Stimulated activated CD4-positive, alpha-beta T cell treated with anti-CD3 and anti-CD28 coated beads, Interleukin-4, amount 100 ng/mL, for 48 hours (primary cell): Measurements from ENCODE around the gene FZD8.
"Not testable (repeated sequence)": the region's sequence is repeated elsewhere in the genome, so short reads cannot be mapped to it uniquely, and the experiment has no call there.

Source experiments
- DNase-seq, 2 donors: peaks; one replicate each; pipeline ENCODE4 v3.0.0-alpha.2; 2020; ENCODE audit warnings: low read depth in 2 of 2

The FZD8 gene, protein sequence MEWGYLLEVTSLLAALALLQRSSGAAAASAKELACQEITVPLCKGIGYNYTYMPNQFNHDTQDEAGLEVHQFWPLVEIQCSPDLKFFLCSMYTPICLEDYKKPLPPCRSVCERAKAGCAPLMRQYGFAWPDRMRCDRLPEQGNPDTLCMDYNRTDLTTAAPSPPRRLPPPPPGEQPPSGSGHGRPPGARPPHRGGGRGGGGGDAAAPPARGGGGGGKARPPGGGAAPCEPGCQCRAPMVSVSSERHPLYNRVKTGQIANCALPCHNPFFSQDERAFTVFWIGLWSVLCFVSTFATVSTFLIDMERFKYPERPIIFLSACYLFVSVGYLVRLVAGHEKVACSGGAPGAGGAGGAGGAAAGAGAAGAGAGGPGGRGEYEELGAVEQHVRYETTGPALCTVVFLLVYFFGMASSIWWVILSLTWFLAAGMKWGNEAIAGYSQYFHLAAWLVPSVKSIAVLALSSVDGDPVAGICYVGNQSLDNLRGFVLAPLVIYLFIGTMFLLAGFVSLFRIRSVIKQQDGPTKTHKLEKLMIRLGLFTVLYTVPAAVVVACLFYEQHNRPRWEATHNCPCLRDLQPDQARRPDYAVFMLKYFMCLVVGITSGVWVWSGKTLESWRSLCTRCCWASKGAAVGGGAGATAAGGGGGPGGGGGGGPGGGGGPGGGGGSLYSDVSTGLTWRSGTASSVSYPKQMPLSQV

DNA sequence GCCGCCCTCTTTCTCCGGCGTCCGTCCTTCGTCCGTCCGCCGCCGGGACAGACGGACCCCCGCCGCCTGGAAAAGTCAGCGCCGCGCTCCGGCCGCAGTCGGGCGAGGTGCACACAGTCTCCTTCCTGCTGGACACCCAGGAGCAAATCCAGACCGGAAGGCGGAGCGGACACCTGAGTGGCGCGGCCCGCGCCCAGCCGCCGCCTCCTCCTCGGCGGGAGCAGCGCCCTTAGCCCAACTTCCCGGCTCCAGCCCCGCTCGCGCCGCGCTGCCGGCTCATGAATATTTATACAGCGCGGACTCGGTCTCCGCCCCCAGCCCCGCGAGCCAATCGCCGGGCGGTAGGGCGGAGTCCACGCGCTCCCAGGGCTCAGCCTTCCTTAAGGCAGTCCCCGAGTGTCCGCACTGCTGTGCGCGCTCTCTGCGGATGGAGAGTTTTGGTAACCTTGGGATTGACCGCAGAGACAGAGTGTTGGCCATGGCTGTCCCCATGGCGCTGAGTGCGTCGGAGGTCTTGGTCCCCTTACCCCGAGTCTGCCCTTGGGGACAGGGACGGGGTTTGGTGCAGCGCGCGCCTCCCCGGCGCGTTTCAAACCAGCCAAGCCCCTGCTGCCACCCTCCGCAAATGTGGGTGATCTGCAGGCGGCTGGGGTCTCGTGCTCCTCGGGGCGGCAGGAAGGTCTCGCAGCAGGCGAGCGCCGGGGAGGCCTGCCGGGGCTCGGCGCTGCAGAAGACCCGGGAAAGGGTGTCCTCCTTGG, at the start of gene FZD8:
FZD8 (minus strand) TSS at position 262 of the 758 bp plus-strand sequence. CDS start 867 bp downstream, outside the sequence.
- DNase-seq, result peak; percentile 56 to 73

GRCh38 chr10:35691522-35692236, 49.6 kb upstream of the FZD8 start:
- DNase-seq, result no peak

DNA sequence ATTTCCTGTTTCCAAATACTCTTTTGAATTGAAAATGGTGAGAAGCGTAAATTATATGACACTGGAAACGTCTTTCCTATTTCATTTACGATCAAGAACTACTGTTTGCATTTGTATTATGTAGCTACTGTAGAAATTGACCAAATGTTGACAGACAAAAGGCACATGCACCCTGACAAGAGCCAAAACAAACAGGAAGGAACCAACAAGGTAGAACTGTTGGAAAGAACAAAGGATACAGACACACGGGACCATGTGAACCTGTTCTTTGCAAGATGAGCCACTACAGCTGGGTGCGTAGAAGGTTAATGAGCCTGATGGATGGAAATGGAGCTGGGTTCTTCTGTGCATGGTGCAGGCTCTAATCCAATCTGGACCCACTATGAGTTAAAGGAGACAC, 48.4 kb upstream of the FZD8 start:
- no peak for DNase-seq

GRCh38 chr10:35685858-35686257, 43.8 kb upstream of the FZD8 start:
- not testable (repeated sequence) for DNase-seq

DNA sequence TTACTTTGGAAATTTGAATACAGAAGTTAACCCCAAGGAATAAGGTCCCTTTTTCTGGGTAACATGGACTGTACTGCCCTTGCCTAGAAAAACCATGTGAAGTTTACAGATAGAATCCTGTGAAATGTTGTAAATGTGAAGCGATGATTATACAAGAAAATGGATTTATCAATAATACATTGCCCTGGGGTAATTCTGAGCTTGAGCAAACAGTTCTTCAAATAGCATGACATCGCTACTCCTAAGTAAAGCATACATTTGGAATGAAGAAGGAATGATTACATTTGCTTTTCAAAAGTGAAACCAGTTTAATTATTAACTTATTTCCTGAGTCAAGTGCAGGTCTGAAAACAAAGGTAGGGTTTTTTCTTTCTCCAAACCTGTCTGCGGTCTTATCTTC, 43.3 kb upstream of the FZD8 start:
- no peak for DNase-seq

DNA sequence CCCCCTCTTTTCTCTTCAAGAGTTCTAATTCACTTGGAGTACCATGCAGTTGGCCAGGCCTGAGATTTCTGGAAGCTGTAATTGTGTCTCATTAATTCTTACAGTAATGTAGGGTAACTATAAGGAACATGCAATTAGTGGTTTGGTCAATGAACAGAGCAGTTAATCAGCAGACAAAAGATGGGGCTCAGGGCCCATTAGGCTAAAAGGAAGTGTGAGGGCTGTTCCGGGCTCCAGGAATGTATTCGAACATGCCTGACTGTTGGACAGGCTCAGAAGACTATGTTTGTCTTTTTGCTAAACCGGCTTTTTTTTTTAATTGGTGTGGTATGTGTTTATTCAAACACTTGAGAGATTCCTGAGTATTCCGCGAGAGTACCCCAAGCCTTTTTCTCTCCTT, 42.5 kb upstream of the FZD8 start:
- no peak for DNase-seq

DNA sequence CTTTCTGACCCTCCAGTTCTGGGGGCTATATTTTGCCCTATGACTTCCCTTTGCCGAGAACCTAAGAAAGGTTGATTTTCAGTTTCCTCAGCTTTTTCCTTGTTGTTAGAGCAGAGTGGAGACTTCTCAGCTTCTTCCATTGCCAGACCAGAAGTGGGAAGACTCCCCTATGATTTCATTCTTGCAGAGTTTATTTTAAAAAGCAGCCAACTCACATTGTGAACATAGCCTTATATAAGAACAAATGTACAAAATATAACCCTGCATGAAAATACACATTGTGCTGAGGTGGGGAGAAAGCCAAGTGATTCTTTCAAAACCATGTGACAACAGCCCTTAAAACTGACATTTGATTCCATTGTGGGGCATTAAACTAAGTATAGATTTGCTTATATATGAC, 33.8 kb upstream of the FZD8 start:
- no peak for DNase-seq

DNA sequence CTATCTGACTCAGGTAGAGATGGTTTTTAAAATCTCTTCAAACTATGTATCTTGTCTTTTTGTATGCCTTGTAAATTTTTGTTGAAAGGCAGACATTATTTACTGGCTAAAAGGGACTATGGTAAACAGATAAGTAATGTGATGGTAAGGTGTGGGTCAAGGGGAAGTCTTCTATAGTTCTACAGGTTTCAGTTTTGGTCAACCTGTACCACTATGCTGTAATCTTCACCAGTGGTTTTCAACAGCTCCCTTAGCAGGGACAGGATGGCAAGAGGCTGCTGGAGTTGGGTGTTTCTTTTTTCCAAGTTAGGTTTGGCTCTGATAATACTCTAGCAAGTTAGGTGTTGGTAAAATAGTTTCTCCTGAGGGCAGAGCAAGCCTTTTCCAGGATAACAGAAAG, 32.7 kb upstream of the FZD8 start:
- DNase-seq, result no peak

DNA sequence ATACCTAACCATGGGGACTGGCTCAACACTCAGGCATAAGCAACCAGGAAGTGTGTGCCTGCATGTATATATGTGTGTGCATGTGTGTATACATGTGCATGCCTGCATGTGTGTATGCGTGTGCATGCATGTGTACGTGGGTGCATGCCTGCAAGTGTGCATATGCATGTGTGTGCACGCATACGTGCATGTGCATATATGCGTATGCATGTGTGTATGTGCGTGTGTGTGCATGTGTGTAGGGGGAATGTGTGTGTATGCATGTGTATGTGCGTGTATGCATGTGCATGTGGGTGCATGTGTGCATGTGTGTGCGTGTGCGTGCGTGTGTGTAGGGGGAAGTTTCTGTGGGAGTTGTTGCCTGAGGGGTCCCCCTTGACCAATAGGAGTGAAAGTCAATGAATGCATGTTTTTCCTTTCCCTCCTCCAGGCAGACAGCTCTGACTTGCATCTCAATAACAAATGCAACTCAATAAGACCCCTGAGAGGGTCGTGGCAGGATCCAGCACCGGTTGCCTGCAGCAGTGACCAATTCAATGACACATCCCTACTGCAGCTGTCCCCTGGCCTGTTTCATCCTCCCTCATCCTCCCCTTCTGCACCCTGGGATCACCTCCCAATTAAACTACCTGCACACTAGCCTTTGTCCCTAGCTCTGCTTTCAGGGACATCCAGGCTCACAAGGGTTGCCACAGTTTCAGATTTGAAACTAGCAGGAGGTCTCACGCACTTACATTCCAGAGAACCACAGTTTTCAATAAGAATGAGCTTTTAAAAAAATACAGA, 27.0 kb upstream of the FZD8 start:
- no peak for DNase-seq

- no peak for DNase-seq
Measured at GRCh38 chr10:35667971-35668370, 25.9 kb upstream of the FZD8 start.

GRCh38 chr10:35667270-35667889, 25.3 kb upstream of the FZD8 start:
- DNase-seq, result no peak

GRCh38 chr10:35661236-35661635, 19.1 kb upstream of the FZD8 start:
- no peak for DNase-seq

GRCh38 chr10:35659456-35659855, 17.4 kb upstream of the FZD8 start:
- no peak for DNase-seq

DNA sequence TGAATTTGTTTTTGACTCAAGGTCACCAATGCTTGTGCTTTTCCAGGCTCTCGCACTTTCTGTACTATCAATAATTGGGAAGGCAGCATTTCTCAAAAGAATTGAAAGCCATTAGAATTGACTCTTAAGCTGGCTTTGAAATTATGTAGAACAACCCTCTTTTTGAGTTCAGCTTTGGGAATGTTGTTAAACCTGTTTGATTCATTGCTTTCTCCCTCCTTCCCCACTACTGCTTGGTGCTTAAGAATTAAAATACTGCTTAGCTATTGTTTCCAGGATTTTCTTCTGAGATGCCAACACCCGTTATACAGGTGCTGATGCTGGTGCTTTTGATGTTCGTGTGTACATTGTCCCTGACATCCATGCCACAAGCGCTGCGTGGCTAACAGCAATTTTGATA, 15.5 kb upstream of the FZD8 start:
- no peak for DNase-seq

DNA sequence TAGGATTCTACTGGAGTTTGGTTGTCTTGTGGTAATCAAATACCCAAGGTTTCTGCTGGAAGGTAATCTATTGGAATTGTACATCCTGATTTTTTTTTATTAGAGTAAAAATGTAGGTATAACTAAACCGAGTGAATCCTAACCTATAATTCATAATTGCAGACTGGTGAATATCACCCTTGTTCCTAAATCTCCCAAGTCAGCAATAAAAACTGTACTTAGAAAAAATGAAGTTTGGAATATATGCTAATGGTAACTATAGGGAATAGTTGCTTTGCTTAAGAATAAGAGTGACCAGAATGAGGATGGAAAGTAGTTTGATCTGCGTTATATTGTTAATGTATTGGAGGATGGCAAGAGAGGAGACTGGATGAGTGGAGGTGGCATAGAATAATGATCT, 10.7 kb upstream of the FZD8 start:
- no peak for DNase-seq

GRCh38 chr10:35650894-35651293, 8.8 kb upstream of the FZD8 start:
- DNase-seq, result no peak

GRCh38 chr10:35644050-35644950, 2.2 kb upstream of the FZD8 start:
- no peak for DNase-seq

DNA sequence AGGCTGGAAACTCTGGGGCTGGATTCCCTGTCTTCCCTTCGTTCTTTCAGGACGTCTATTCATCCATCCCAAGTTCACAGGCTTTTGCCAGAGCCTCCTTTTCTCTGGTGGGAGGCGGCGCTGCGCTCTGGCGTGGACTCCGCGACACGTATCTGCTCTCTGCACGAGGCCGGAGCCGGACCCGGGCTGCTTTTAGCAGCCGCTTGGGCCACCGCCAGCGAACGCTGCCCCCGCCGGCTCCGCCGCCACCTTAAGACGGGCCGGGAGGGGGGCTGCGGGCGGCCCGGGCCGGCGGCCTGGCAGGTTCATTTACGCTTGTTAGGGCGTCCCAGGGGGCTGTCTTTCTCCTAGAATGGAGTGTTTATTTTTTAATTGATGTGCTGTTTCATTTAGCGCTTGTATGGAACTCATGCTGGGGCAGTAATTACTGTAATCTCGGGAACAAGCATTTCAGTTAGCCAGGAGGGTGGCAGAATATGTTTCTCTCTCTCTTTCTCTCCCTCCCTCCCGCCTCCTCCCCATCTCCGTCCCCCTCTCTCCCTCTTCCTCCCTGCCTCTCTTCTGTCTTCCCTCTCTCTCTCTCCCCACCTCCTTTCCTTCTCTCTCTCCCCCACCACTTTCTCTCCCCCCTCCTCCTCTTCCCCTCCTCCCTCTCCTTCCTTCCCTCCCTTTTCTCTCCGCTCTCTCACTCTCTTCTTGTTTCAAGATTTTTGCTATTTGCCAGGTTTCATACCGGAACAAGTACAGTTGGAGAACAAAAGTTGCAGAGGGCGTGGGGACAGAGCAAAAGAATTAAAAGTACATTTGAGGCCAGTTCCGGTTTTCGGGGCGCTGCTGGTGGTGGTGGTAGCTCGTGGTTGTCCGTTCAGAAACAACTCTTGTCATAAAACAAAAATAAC, 1.3 kb upstream of the FZD8 start:
- no peak for DNase-seq

- DNase-seq, result no peak
Measured at GRCh38 chr10:35642793-35643114, 658 bp upstream of the FZD8 start.
